IMR-90 (cell line): ENCODE data around the gene DLX1. TPM values are rescaled to one million over a fixed set of nuclear protein-coding genes. Genes with fewer than 3 reads are reported as not detected.
A peak's percentile ranks its signal among the peaks of the same experiment; 100 is the strongest.

Source experiments
- ATAC-seq: fragments of 200-7000 bp; cut with Tn5 transposase; 2 replicates; pipeline ENCODE4 v1.9.1; 2020; ENCODE audit warnings: low read depth, mild to moderate bottlenecking, moderate library complexity
- BruUV-seq: library from RNA; stranded (reverse); fragments of 400-500 nt; replicated peaks from 2 replicates; lab custom pipeline; 2021; lab: Mats Ljungman, UMichigan
- CTCF ChIA-PET: fragments of 300-600 bp; formaldehyde crosslinking; extraction: SDS; loops from one replicate; lab custom pipeline; 2021; ENCODE audit warnings: antibody characterized with exemption; lab: Yijun Ruan, JAX
- POLR2A ChIA-PET: fragments of 300-600 bp; sonication (Branson Sonifier 250); formaldehyde crosslinking; loops from one replicate; lab custom pipeline; 2022; ENCODE audit warnings: antibody characterized with exemption; ENCODE audit not compliant: unreplicated experiment; lab: Charles Lee
- DNase-seq: peaks from one replicate; pipeline ENCODE4 v3.0.0; 2013
- H2AFZ ChIP-seq: replicated peaks from 2 replicates; pipeline ENCODE3; 2013; ENCODE audit warnings: low read length, mild to moderate bottlenecking; ENCODE audit not compliant: poor library complexity
- H2AK5ac ChIP-seq: 2 replicates; pipeline ENCODE4 v1.6.1; 2013; ENCODE audit warnings: low read depth, low read length, inconsistent platforms
- H2AK9ac ChIP-seq: replicated peaks from 2 replicates; pipeline ENCODE3; 2013; ENCODE audit warnings: mild to moderate bottlenecking, low read depth, low read length, moderate library complexity; ENCODE audit not compliant: poor library complexity
- H2BK120ac ChIP-seq: 2 replicates; pipeline ENCODE4 v1.6.1; 2013; ENCODE audit warnings: low read depth, low read length, inconsistent platforms
- H2BK15ac ChIP-seq: 3 replicates; pipeline ENCODE4 v1.6.1; 2013; ENCODE audit warnings: low read depth, low read length, inconsistent platforms
- H2BK20ac ChIP-seq: 2 replicates; pipeline ENCODE4 v1.6.1; 2013; ENCODE audit warnings: low read depth, mild to moderate bottlenecking, inconsistent platforms, low read length, moderate library complexity
- H2BK5ac ChIP-seq: 2 replicates; pipeline ENCODE4 v1.6.1; 2013; ENCODE audit warnings: mild to moderate bottlenecking, low read depth, low read length, inconsistent platforms; ENCODE audit not compliant: poor library complexity, severe bottlenecking
- H3K14ac ChIP-seq: replicated peaks from 2 replicates; pipeline ENCODE4 v1.6.1; 2013; ENCODE audit warnings: low read depth, low read length, inconsistent platforms
- H3K18ac ChIP-seq: 2 replicates; pipeline ENCODE4 v1.6.1; 2013; ENCODE audit warnings: low read depth, low read length, control low read depth
- H3K23ac ChIP-seq: 2 replicates; pipeline ENCODE4 v1.6.1; 2013; ENCODE audit warnings: low read depth, low read length, inconsistent platforms
- H3K27ac ChIP-seq: 2 replicates; pipeline ENCODE4 v1.5.1; 2013; ENCODE audit warnings: mild to moderate bottlenecking, control low read depth, low read length; ENCODE audit not compliant: insufficient read depth
- H3K27me3 ChIP-seq: 2 replicates; pipeline ENCODE4 v1.6.1; 2013; ENCODE audit warnings: low read length; ENCODE audit not compliant: control insufficient read depth, insufficient read depth
- H3K36me3 ChIP-seq: 2 replicates; pipeline ENCODE4 v1.6.1; 2013; ENCODE audit warnings: low read length, mixed read lengths; ENCODE audit not compliant: control insufficient read depth, insufficient read depth
- H3K4ac ChIP-seq: 2 replicates; pipeline ENCODE4 v1.6.1; 2013; ENCODE audit warnings: low read depth, low read length, inconsistent platforms
- H3K4me1 ChIP-seq: 2 replicates; pipeline ENCODE4 v1.6.1; 2013; ENCODE audit warnings: low read length, mixed read lengths; ENCODE audit not compliant: control insufficient read depth, insufficient read depth
- H3K4me2 ChIP-seq: 2 replicates; pipeline ENCODE4 v1.6.1; 2013; ENCODE audit warnings: low read depth, mild to moderate bottlenecking, control low read depth, low read length, moderate library complexity
- H3K4me3 ChIP-seq: 2 replicates; pipeline ENCODE4 v1.5.1; 2013; ENCODE audit warnings: low read depth, mild to moderate bottlenecking, control low read depth, low read length, moderate library complexity; ENCODE audit not compliant: insufficient read depth
- H3K56ac ChIP-seq: 2 replicates; pipeline ENCODE4 v1.6.1; 2013; ENCODE audit warnings: low read length, inconsistent platforms; ENCODE audit not compliant: insufficient read depth; ENCODE audit errors: extremely low read depth
- H3K79me1 ChIP-seq, 2 experiments: 2 replicates each; pipeline ENCODE4 v1.6.1; 2013; ENCODE audit warnings: low read length in 2 of 2, inconsistent platforms in 1 of 2, low read depth in 1 of 2
- H3K9ac ChIP-seq: 2 replicates; pipeline ENCODE4 v1.6.1; 2013; ENCODE audit warnings: low read depth, low read length, control low read depth
- H3K9me1 ChIP-seq: 2 replicates; pipeline ENCODE4 v1.6.1; 2013; ENCODE audit warnings: low read length, inconsistent platforms; ENCODE audit not compliant: insufficient read depth
- H3K9me3 ChIP-seq: 2 replicates; pipeline ENCODE4 v1.6.1; 2013; ENCODE audit warnings: low read length; ENCODE audit not compliant: control insufficient read depth, insufficient read depth
- H4K20me1 ChIP-seq: 2 replicates; pipeline ENCODE4 v1.6.1; 2013; ENCODE audit warnings: low read length, inconsistent platforms; ENCODE audit not compliant: insufficient read depth
- H4K5ac ChIP-seq: 2 replicates; pipeline ENCODE4 v1.6.1; 2013; ENCODE audit warnings: mild to moderate bottlenecking, low read depth, low read length, control low read depth
- H4K8ac ChIP-seq, 2 experiments: 2 replicates each; pipeline ENCODE4 v1.6.1; 2013; ENCODE audit warnings: low read depth in 2 of 2, low read length in 2 of 2, control low read depth in 1 of 2, inconsistent platforms in 1 of 2
- H4K91ac ChIP-seq: 2 replicates; pipeline ENCODE4 v1.6.1; 2013; ENCODE audit warnings: low read depth, low read length, inconsistent platforms; ENCODE audit not compliant: insufficient read depth
- BHLHE40 ChIP-seq: fragments of 150-350 bp; IDR thresholded peaks from 2 replicates; pipeline ENCODE4 v1.6.1; 2016; ENCODE audit warnings: mild to moderate bottlenecking, low read depth, low read length
- CEBPB ChIP-seq: IDR thresholded peaks from 2 replicates; pipeline ENCODE4 v1.6.1; 2012; ENCODE audit warnings: low read depth, low read length, improper control_type of control experiment
- CTCF ChIP-seq: conservative IDR thresholded peaks from 2 replicates; pipeline ENCODE4 v1.5.1; 2012; ENCODE audit warnings: mild to moderate bottlenecking, low read depth, low read length, improper control_type of control experiment
- ELK1 ChIP-seq: fragments of 150-350 bp; IDR thresholded peaks from 2 replicates; pipeline ENCODE4 v1.6.1; 2016; ENCODE audit warnings: low read depth, mild to moderate bottlenecking, low read length, moderate library complexity, borderline replicate concordance
- FOS ChIP-seq: fragments of 150-350 bp; IDR thresholded peaks from 2 replicates; pipeline ENCODE4 v1.6.1; 2016; ENCODE audit warnings: low read depth, low read length
- MAFK ChIP-seq: IDR thresholded peaks from 2 replicates; pipeline ENCODE4 v1.6.1; 2012; ENCODE audit warnings: low read depth, low read length, improper control_type of control experiment
- MXI1 ChIP-seq: IDR thresholded peaks from 2 replicates; pipeline ENCODE4 v1.6.1; 2012; ENCODE audit warnings: low read depth, mild to moderate bottlenecking, low read length, moderate library complexity, borderline replicate concordance
- NFE2L2 ChIP-seq: fragments of 150-350 bp; IDR thresholded peaks from 2 replicates; pipeline ENCODE4 v1.6.1; 2016; ENCODE audit warnings: low read depth, mild to moderate bottlenecking, low read length
- RAD21 ChIP-seq: IDR thresholded peaks from 2 replicates; pipeline ENCODE4 v1.6.1; 2012; ENCODE audit warnings: low read length, improper control_type of control experiment
- RCOR1 ChIP-seq: IDR thresholded peaks from 2 replicates; pipeline ENCODE4 v1.6.1; 2012; ENCODE audit warnings: mild to moderate bottlenecking, low read length, improper control_type of control experiment; ENCODE audit not compliant: insufficient replicate concordance
- SMC3 ChIP-seq: fragments of 150-350 bp; IDR thresholded peaks from 2 replicates; pipeline ENCODE4 v1.6.1; 2016; ENCODE audit warnings: low read depth, mild to moderate bottlenecking, antibody characterized with exemption, low read length, moderate library complexity
- WGBS, 2 experiments: methylation state at CpG; one replicate each; pipeline versions ENCODE4 v1.1.5 to v1.1.7; 2013; ENCODE audit warnings: missing lambda C conversion rate in 2 of 2; ENCODE audit not compliant: insufficient read length in 1 of 2; ENCODE audit errors: extremely low coverage in 2 of 2; 5-methylcytosine and 5-hydroxymethylcytosine counted together
- dilution Hi-C: fragments of 300-500 bp; cut with HindIII; formaldehyde crosslinking; loops from one replicate; pipeline ENCODE4 v1.14.3; 2018; ENCODE audit warnings: low sequenced_read_pairs; ENCODE audit not compliant: unreplicated experiment
- in situ Hi-C: fragments of 300-500 bp; cut with MboI; formaldehyde crosslinking; loops from 3 replicates; pipeline ENCODE4 v1.14.3; 2019; ENCODE audit warnings: low sequenced_read_pairs, inconsistent platforms, mixed read lengths
- intact Hi-C: fragments of 100-400 bp; cut with micrococcal nuclease; formaldehyde crosslinking; loops from 2 replicates; pipeline ENCODE4 v1.10.0; 2022
- polyA plus RNA-seq, 3 experiments: library from polyadenylated mRNA; depleted of rRNA; stranded (reverse); fragments of >200 nt; gene quantifications; 2 replicates each; pipeline ENCODE4 v1.2.3, GENCODE V29; 2012; ENCODE audit warnings: low replicate concordance in 1 of 3
- total RNA-seq: library from RNA; depleted of rRNA; stranded (reverse); fragments of >200 nt; gene quantifications from 2 replicates; pipeline ENCODE4 v1.2.3, GENCODE V29; 2012

Gene DLX1
- total and polyA plus RNA-seq, 2 of the 4 experiments (the other 2 are of a cell fraction) = 0.36 to 2.2 TPM

- H3K4me3 ChIP-seq = no peak overlapping the region
- CTCF ChIA-PET = interaction anchor here (1.4 kb wide), 1 partner anchor 525 kb away, joined by 4 read pairs; no protein-coding TSS in a partner anchor
- DNase-seq = no peak
Measured at GRCh38 chr2:172098287-172098649, 13.0 kb downstream of the DLX1 start.

More at GRCh38 chr2:172098287-172098649, 13.0 kb downstream of the DLX1 start:
- Histone ChIP-seq H3K23ac (peak overlapping the region; percentile 39), H3K9ac (no peak overlapping the region), H3K27me3 (peaks cover 18% of the 10 kb centered on the region), H3K18ac (peak overlapping the region; percentile 51; the same call in 1 of the 2 replicates), H4K8ac (peak overlapping the region; percentile 59 to 73; a peak in 2 of 4 replicates), H3K14ac (peak overlapping the region; percentile 41; the same call in 1 of the 2 replicates), H2BK20ac (peak overlapping the region; percentile 81), H2AFZ (peak overlapping the region; percentile 96), H3K4me2 (peak overlapping the region; percentile 84), H2BK120ac (peak overlapping the region; percentile 71), H2AK5ac (peak overlapping the region; percentile 80), H3K56ac (no peak overlapping the region), H2BK15ac (peak overlapping the region; percentile 98), H4K91ac (peak overlapping the region; percentile 89), H4K5ac (peak overlapping the region; percentile 50), H2AK9ac (no peak overlapping the region), H3K36me3 (no peaks in the 10 kb centered on the region), H3K4ac (peak overlapping the region; percentile 75), H3K27ac (no peak overlapping the region), H3K9me1 (peaks cover 5% of the 10 kb centered on the region), H3K4me1 (peaks cover 14% of the 10 kb centered on the region), H3K9me3 (no peaks in the 10 kb centered on the region), H3K79me1 (no peaks in the 10 kb centered on the region), H4K20me1 (no peaks in the 10 kb centered on the region; the same call in 1 of the 2 replicates), H2BK5ac (peak overlapping the region; percentile 77)
- ATAC-seq = no peak
- in situ Hi-C loops (no loop called here), intact Hi-C loops (no loop called here), dilution Hi-C loops (no loop called here)
- POLR2A ChIA-PET = no interaction called here
- BruUV-seq = no TSS peak
- no peak for TF ChIP-seq SMC3
- TF ChIP-seq RAD21 = no peak
- no peak for TF ChIP-seq ELK1
- TF ChIP-seq BHLHE40 = no peak
- no peak for TF ChIP-seq NFE2L2
- TF ChIP-seq MXI1 = no peak
- no peak for TF ChIP-seq MAFK
- no peak for TF ChIP-seq CTCF
- TF ChIP-seq CEBPB = no peak
- no peak for TF ChIP-seq RCOR1
- no peak for TF ChIP-seq FOS
- WGBS, 2 experiments = no CpG with 5 or more reads among the region's 1 CpG
